Activated CD8-positive, alpha-beta T cell treated with anti-CD3 and anti-CD28 coated beads, Interleukin-2, amount 10 ng/mL, durations not matched to agents 7 days and 5 days (primary cell): ENCODE data around the gene RABEP1. TPM values are rescaled to one million over a fixed set of nuclear protein-coding genes. Genes with fewer than 3 reads are reported as not detected.

Experiments
- ATAC-seq: fragments of 150-1000 bp; cut with Tn5 transposase; one replicate; pipeline ENCODE4 v1.10.0; 2021; ENCODE audit warnings: moderate library complexity
- CTCF ChIA-PET: fragments of 350-600 bp; sonication (Branson Sonifier 250); formaldehyde crosslinking; loops from one replicate; lab custom pipeline; 2021; ENCODE audit warnings: antibody characterized with exemption; lab: Charles Lee
- POLR2A ChIA-PET: fragments of 350-600 bp; sonication (Branson Sonifier 250); formaldehyde crosslinking; loops from one replicate; lab custom pipeline; 2021; ENCODE audit warnings: antibody characterized with exemption; lab: Charles Lee
- DNase-seq: peaks from one replicate; pipeline ENCODE4 v3.0.0-alpha.2; 2020
- H3K27ac Mint-ChIP-seq: one replicate; pipeline ENCODE4 v1.8.0; 2021; ENCODE audit warnings: mild to moderate bottlenecking, mixed read lengths
- H3K27me3 Mint-ChIP-seq: one replicate; pipeline ENCODE4 v1.8.0; 2021; ENCODE audit warnings: low read depth, mixed read lengths
- H3K36me3 Mint-ChIP-seq: one replicate; pipeline ENCODE4 v1.8.0; 2021; ENCODE audit warnings: low read depth, mixed read lengths
- H3K4me1 Mint-ChIP-seq: one replicate; pipeline ENCODE4 v1.8.0; 2021; ENCODE audit warnings: low read depth, mixed read lengths
- H3K4me3 Mint-ChIP-seq: one replicate; pipeline ENCODE4 v1.8.0; 2021; ENCODE audit warnings: mild to moderate bottlenecking, mixed read lengths
- H3K9me3 Mint-ChIP-seq: one replicate; pipeline ENCODE4 v1.8.0; 2022; ENCODE audit warnings: mixed read lengths; ENCODE audit not compliant: insufficient read depth
- total RNA-seq, 2 experiments: library from RNA; stranded (reverse); gene quantifications; one replicate each; pipeline ENCODE4 v1.2.3, GENCODE V29; 2021

RABEP1 gene
- total RNA-seq, 2 experiments from 2014 or later, result 37.5 to 37.8 TPM

DNA sequence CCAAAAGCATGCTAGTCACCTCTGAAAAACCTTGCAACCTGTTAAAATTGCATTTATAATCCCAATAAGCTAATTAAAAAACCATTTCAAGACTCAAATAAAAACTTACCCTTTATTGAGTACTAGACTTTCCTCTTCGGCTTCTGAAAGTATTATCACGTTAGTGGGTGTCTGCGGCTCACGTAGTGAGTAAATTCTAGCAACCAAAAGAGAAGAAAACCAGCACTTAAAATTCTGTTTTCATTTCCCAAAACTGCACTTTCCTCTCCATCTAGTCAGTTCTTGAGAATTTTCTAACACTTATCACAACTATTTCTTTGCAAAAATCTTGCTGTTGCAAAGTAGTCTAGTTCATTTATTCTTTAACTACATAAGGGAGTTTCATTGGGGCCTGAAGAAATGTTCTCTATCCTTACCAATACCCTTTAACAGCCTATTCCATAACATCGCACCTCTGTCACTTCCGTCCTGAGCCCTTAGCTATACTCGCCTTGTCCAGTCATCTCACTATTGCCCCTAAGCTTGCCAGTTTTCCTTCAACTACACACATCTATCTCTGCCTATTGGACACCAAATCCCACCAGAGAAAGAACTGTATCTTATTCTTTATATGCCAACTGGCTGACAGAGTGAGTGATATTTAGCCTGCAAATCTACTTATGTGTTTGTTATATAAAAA is 128.6 kb downstream of the RABEP1 start:
- Mint-ChIP-seq H3K9me3 (no peaks in the 10 kb centered on the region), H3K27ac (no peak overlapping the region), H3K4me1 (peaks cover 26% of the 10 kb centered on the region), H3K4me3 (no peak overlapping the region), H3K36me3 (peaks cover 42% of the 10 kb centered on the region), H3K27me3 (no peaks in the 10 kb centered on the region)
- CTCF ChIA-PET, result no interaction called here
- POLR2A ChIA-PET, result interaction anchor here (1.7 kb wide), 1 partner anchor 9 kb away, joined by 4 read pairs; the partner anchor contains the start of gene NUP88
- DNase-seq (no peak), ATAC-seq (no peak)

- ChIA-PET POLR2A (interaction anchor here (0.7 to 1.4 kb wide), 4 partner anchors 10 to 40 kb away, joined by 3 to 4 read pairs (median 3); partner anchors contain the start of gene C1QBP), CTCF (interaction anchor here (0.6 to 1.3 kb wide), 3 partner anchors 10 to 648 kb away, joined by 3 to 5 read pairs (median 4); partner anchors contain the start of gene C1QBP)
- H3K27me3 Mint-ChIP-seq, result no peaks in the 10 kb centered on the region
- no peak overlapping the region for H3K4me3 Mint-ChIP-seq
- no peaks in the 10 kb centered on the region for H3K9me3 Mint-ChIP-seq
- ATAC-seq, result no peak
- H3K36me3 Mint-ChIP-seq, result peaks cover 56% of the 10 kb centered on the region
- H3K27ac Mint-ChIP-seq, result no peak overlapping the region
- peaks cover 46% of the 10 kb centered on the region for H3K4me1 Mint-ChIP-seq
- DNase-seq, result no peak
Observed at GRCh38 chr17:5413682-5414081, 131.6 kb downstream of the RABEP1 start.

GRCh38 chr17:5416901-5417300 is 134.8 kb downstream of the RABEP1 start:
- peak overlapping the region; percentile 63 for H3K4me3 Mint-ChIP-seq
- no peak overlapping the region for H3K27ac Mint-ChIP-seq
- H3K36me3 Mint-ChIP-seq, result peaks cover 55% of the 10 kb centered on the region
- H3K4me1 Mint-ChIP-seq, result peaks cover 50% of the 10 kb centered on the region
- ChIA-PET CTCF (interaction anchor here (0.9 kb wide), 1 partner anchor 22 kb away, joined by 4 read pairs; the partner anchor contains the start of gene C1QBP), POLR2A (interaction anchor here (0.8 kb wide), 1 partner anchor 9 kb away, joined by 5 read pairs; no protein-coding TSS in a partner anchor)
- H3K9me3 Mint-ChIP-seq, result no peaks in the 10 kb centered on the region
- no peaks in the 10 kb centered on the region for H3K27me3 Mint-ChIP-seq
- ATAC-seq, result no peak
- DNase-seq, result no peak

DNA sequence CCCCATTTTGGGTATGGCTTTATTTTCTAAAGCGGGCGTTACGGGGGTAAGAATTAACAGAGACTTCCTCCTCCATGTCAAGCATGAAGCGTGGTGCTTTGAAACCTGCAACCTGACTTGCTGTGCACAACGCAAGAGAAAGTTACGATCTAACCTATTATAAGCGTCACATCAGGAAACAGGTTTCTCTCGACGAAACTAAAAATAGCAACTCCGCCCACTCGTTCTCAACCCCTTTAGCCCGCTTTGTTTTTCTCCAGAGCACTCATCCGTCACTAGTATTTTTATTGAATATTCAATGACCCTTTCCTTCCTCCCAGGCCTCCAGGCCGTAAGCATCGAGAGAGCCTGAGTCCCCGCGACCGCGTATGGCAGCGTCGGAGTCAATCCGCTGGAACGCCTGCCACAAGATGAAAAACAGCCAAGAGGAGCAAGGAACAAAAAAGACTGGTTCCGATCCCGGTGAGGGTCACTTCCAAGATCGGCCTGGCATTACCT is 136.8 kb downstream of the RABEP1 start:
- H3K4me1 Mint-ChIP-seq, result peaks cover 48% of the 10 kb centered on the region
- peaks cover 46% of the 10 kb centered on the region for H3K36me3 Mint-ChIP-seq
- peak overlapping the region; percentile 100 for H3K4me3 Mint-ChIP-seq
- ChIA-PET POLR2A (interaction anchor here (0.9 to 1.4 kb wide), 18 partner anchors 9 to 194 kb away, joined by 3 to 38 read pairs (median 4); partner anchors contain the start of genes C1QBP, DERL2 and MIS12), CTCF (interaction anchor here (0.8 to 2.6 kb wide), 4 partner anchors 10 to 223 kb away, joined by 3 to 25 read pairs (median 4); partner anchors contain the start of gene C1QBP)
- peak overlapping the region; percentile 99 for H3K27ac Mint-ChIP-seq
- DNase-seq, result peak; percentile 81
- no peaks in the 10 kb centered on the region for H3K9me3 Mint-ChIP-seq
- no peaks in the 10 kb centered on the region for H3K27me3 Mint-ChIP-seq
- ATAC-seq, result peak; percentile 20

DNA sequence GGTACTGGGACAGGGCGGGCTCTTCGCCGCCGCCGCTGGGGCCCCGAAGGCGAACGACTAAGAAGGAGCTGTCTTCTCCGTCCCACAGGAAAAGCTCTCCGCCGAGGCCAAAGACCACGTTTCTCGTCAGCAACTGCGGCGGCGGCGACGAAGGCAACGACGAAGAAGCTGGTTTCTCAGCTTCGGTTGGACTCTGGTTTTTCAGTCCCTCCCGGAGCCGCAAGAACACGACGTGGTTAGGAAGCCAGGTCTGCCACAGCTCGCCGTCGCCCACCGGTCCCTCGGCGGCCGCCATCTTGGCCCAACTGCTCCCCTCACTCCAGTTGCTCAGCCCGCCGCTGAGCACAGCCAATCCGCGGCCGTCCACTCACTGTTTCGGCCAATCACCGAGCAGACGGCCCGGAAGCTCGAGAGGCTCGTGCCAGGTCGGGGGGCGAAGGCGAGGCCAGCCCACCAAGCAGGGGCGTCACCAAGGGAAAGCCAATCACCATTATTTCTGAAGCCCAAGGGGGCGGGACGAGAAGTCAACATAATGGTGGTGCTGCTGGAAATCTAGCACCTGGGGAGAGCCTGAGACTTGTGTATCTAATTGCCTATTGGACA is 137.4 kb downstream of the RABEP1 start, which contains the start of gene NUP88:
TSS of gene NUP88 (minus strand) at position 307 of the 603 bp plus-strand sequence. CDS start at position 295, 12 bp downstream.
- peak within 1 kb of the TSS; percentile 99 for H3K27ac Mint-ChIP-seq
- no peaks in the 10 kb centered on the region for H3K27me3 Mint-ChIP-seq
- peak within 1 kb of the TSS; percentile 100 for H3K4me3 Mint-ChIP-seq
- no peaks in the 10 kb centered on the region for H3K9me3 Mint-ChIP-seq
- peaks cover 46% of the 10 kb centered on the region for H3K36me3 Mint-ChIP-seq
- peaks cover 47% of the 10 kb centered on the region for H3K4me1 Mint-ChIP-seq
- ChIA-PET CTCF (interaction anchor here (0.8 to 2.6 kb wide), 4 partner anchors 10 to 223 kb away, joined by 3 to 25 read pairs (median 4); partner anchors contain the start of gene C1QBP), POLR2A (interaction anchor here (0.7 to 1.4 kb wide), 21 partner anchors 9 to 227 kb away, joined by 3 to 38 read pairs (median 4); partner anchors contain the start of genes C1QBP, DERL2 and MIS12)
- ATAC-seq (peak; percentile 97), DNase-seq (peak; percentile 98)

- no peaks in the 10 kb centered on the region for H3K27me3 Mint-ChIP-seq
- H3K36me3 Mint-ChIP-seq, result peaks cover 47% of the 10 kb centered on the region
- peak within 1 kb of the TSS; percentile 100 for H3K4me3 Mint-ChIP-seq
- ChIA-PET POLR2A (interaction anchor here (0.7 to 1.3 kb wide), 17 partner anchors 9 to 228 kb away, joined by 3 to 38 read pairs (median 4); partner anchors contain the start of genes C1QBP, DERL2 and MIS12), CTCF (interaction anchor here (0.8 to 2.6 kb wide), 4 partner anchors 9 to 20 kb away, joined by 3 to 25 read pairs (median 5); partner anchors contain the start of gene C1QBP)
- ATAC-seq (peak; percentile 67), DNase-seq (peak; percentile 93)
- peak within 1 kb of the TSS; percentile 99 for H3K27ac Mint-ChIP-seq
- H3K4me1 Mint-ChIP-seq, result peaks cover 47% of the 10 kb centered on the region
- no peaks in the 10 kb centered on the region for H3K9me3 Mint-ChIP-seq
Observed at GRCh38 chr17:5419959-5420653, 138.0 kb downstream of the RABEP1 start, which contains the start of gene RPAIN. Gene RPAIN (plus strand): TSS chr17:5420182. CDS start chr17:5420211, 29 bp downstream.

DNA sequence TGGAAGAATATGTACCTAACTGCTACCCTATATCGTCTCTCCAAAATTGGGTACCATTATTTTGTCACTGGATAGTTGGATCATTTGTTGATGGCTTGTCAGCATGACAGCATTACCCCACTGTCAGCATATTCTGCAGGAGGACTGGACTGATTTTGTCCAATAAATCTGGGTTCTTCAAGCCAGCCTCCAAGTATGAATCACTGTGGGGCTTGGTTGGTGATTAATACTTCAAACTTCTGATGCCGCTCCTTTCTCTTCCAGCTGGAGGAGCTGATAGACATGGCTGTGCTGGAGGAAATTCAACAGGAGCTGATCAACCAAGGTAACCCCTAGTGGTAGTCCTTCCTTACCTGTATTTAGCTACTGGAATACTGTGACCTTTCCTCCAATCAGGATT is 140.4 kb downstream of the RABEP1 start:
- DNase-seq (no peak), ATAC-seq (no peak)
- no peaks in the 10 kb centered on the region for H3K27me3 Mint-ChIP-seq
- H3K9me3 Mint-ChIP-seq, result no peaks in the 10 kb centered on the region
- POLR2A ChIA-PET, result interaction anchor here (1.1 kb wide), 1 partner anchor 231 kb away, joined by 4 read pairs; the partner anchor contains the start of gene ZNF594
- CTCF ChIA-PET, result interaction anchor here (0.9 to 2.6 kb wide), 2 partner anchors 14 to 17 kb away, joined by 3 to 11 read pairs; partner anchors contain the start of gene C1QBP
- peaks cover 49% of the 10 kb centered on the region for H3K36me3 Mint-ChIP-seq
- H3K4me3 Mint-ChIP-seq, result no peak overlapping the region
- H3K4me1 Mint-ChIP-seq, result peaks cover 34% of the 10 kb centered on the region
- no peak overlapping the region for H3K27ac Mint-ChIP-seq

- POLR2A ChIA-PET, result no interaction called here
- DNase-seq (no peak), ATAC-seq (no peak)
- no peak overlapping the region for H3K4me3 Mint-ChIP-seq
- peaks cover 58% of the 10 kb centered on the region for H3K36me3 Mint-ChIP-seq
- H3K27ac Mint-ChIP-seq, result no peak overlapping the region
- H3K9me3 Mint-ChIP-seq, result no peaks in the 10 kb centered on the region
- CTCF ChIA-PET, result interaction anchor here (2.6 kb wide), 1 partner anchor 14 kb away, joined by 11 read pairs; the partner anchor contains the start of gene C1QBP
- H3K27me3 Mint-ChIP-seq, result no peaks in the 10 kb centered on the region
- peaks cover 25% of the 10 kb centered on the region for H3K4me1 Mint-ChIP-seq
Observed at GRCh38 chr17:5424909-5425308, 142.8 kb downstream of the RABEP1 start.

GRCh38 chr17:5425826-5426225 is 143.7 kb downstream of the RABEP1 start:
- H3K9me3 Mint-ChIP-seq, result no peaks in the 10 kb centered on the region
- no peaks in the 10 kb centered on the region for H3K27me3 Mint-ChIP-seq
- H3K36me3 Mint-ChIP-seq, result peaks cover 61% of the 10 kb centered on the region
- ChIA-PET POLR2A (interaction anchor here (1.0 kb wide), 1 partner anchor 13 kb away, joined by 3 read pairs; the partner anchor contains the start of gene C1QBP), CTCF (interaction anchor here (3.2 kb wide), 1 partner anchor 13 kb away, joined by 17 read pairs; the partner anchor contains the start of gene C1QBP)
- no peak overlapping the region for H3K27ac Mint-ChIP-seq
- no peak for DNase-seq
- peaks cover 24% of the 10 kb centered on the region for H3K4me1 Mint-ChIP-seq
- no peak for ATAC-seq
- H3K4me3 Mint-ChIP-seq, result no peak overlapping the region

DNA sequence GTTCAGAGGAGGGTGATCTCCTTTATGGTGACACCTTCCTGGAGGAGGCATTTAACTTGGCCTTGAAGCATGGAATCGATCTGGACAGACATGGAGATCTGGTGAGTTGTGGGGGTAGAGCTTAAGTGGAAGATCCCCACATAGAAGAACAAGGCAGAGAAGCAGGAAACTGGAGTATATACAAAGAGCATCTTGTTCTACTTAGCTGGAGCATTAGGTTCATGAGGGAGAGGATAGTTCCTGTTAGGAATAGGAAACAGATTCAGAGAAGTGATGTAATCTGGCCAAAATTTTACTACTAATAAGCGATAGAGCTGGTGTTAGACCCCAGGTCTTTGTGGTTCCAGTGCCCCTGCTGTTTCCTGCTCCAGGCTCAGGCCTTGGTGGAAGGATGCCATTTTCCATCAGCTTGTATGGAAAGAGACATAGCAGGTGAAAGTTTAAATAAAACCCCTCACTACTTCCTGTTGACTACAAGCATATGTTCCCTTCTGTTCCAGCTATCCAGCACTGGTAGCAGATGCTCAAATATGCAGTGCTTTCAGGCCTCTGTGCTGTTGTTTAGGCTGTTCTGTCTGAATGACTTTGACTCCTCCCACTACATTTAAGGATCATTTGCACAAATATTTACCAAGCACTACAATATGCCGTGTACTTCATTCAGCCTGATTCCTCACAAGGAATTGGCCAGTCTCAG is 147.3 kb downstream of the RABEP1 start:
- Mint-ChIP-seq H3K9me3 (no peaks in the 10 kb centered on the region), H3K27me3 (no peaks in the 10 kb centered on the region), H3K36me3 (peaks cover 71% of the 10 kb centered on the region), H3K4me3 (no peak overlapping the region), H3K4me1 (peaks cover 6% of the 10 kb centered on the region), H3K27ac (peak overlapping the region; percentile 1)
- POLR2A ChIA-PET, result interaction anchor here (2.2 kb wide), 1 partner anchor 10 kb away, joined by 12 read pairs; the partner anchor contains the start of genes NUP88 and RPAIN
- no peak for ATAC-seq
- no peak for DNase-seq
- CTCF ChIA-PET, result interaction anchor here (1.1 to 1.7 kb wide), 2 partner anchors 10 kb away, joined by 3 to 10 read pairs; partner anchors contain the start of genes C1QBP and NUP88
